IPS DF 19.7 (cell line): Measurements from ENCODE around the gene SSNA1.
"Not testable (repeated sequence)": the region's sequence is repeated elsewhere in the genome, so short reads cannot be mapped to it uniquely, and the experiment has no call there.

ENCODE experiments used
- DNase-seq: peaks from one replicate; pipeline ENCODE4 v3.0.0-alpha.2; 2013; ENCODE audit warnings: low read depth, low spot score

SSNA1 gene

DNA sequence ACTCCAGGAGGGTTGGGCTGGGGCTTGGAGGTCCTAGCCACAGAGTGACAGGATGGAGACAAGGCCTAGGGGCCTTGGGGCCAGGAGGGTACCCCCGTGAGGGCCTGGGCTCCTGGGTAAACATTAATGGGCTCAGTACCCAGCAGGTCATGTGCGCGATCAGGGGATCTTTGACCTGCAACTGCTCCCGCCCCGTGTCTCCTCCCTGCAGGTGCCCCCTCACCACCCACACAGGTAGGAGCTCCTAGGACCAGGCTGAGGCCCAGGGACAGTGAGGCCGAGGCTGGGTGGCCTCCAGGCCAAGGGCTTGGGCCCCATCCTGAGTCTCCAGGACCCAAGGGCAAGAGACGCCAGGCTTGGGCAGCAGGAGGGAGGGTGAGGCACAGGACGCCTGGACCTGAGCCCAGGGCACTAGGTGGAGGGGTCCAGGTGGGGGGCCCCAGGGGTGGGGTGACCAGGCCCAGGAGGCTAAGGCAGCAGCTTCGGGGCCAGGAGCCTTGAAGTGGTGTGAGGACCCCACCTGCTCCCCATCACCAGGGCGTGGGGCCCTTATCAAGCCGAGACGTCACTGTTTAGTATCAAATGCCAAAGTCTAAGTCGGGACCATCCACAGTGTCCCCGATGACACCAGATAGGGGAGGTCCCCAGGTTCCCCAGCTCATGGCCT lies 42.4 kb downstream of the SSNA1 start, which contains the start of gene SLC34A3:
SLC34A3 (plus strand) TSS at position 197 of the 667 bp plus-strand sequence. CDS start 802 bp downstream, outside the sequence.
- no peak for DNase-seq

DNA sequence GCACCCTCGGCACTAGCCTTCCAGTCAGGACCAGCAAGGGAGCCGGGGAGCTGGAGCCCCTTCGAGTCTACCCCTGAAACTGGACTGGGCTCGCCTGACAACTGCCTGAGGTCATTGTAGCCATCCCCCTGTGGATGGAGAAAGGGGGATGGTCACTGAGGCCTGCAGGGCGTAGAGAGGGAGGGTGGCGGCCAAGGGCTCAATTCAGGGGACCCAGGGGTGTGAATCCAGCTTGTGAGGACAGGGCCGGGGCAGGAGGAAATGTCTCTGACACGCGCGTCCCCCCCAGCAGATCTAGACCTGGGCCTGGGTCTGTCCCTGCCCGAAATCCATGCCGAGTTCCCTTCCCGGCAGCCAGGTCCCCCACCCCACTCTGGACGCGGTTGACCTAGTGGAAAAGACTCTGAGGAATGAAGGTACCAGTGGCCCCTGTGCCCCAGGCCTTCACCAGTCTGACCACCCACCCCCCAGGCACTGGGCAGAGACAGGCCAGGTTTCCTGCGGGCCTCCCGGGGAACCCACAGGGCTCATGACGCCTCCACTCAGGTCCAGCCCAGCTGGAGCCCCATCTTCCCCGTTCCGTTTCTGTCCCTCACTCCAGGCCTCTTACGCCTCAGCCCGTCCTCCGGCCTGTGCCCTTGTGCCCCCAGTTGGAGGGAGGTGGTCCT lies 43.0 kb downstream of the SSNA1 start:
- DNase-seq: no peak

DNA sequence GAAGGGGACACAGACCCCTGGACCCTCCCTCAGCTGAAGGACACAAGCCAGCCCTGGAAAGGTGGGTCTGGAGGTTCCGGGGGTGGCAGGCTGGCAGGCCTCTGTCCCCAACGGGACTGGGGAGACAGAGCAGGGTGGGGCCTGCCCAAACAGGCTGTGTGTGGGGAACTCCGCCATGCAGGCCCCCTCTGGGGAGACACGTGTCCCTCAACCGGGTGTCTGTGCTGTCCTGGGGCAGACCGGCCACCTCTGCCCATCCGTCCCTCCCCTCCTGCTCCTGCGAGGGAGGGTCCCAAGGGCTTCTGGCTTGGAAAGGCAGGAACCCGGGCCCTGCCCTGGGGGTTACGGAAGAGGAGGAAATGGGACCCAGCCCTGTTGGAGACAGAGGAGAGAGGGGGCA lies 43.6 kb downstream of the SSNA1 start:
- no peak for DNase-seq

DNA sequence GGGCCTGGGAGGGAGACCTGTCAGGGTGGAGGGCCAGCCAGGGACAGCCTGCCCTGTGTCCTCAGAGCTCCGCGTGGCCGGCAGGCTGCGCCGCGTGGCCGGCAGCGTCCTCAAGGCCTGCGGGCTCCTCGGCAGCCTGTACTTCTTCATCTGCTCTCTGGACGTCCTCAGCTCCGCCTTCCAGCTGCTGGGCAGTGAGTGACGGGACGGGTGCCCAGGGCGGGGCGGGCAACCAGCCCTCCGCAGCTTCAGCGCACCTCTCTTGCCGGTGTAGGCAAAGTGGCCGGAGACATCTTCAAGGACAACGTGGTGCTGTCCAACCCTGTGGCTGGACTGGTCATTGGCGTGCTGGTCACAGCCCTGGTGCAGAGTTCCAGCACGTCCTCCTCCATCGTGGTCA lies 44.0 kb downstream of the SSNA1 start:
- DNase-seq: no peak

DNA sequence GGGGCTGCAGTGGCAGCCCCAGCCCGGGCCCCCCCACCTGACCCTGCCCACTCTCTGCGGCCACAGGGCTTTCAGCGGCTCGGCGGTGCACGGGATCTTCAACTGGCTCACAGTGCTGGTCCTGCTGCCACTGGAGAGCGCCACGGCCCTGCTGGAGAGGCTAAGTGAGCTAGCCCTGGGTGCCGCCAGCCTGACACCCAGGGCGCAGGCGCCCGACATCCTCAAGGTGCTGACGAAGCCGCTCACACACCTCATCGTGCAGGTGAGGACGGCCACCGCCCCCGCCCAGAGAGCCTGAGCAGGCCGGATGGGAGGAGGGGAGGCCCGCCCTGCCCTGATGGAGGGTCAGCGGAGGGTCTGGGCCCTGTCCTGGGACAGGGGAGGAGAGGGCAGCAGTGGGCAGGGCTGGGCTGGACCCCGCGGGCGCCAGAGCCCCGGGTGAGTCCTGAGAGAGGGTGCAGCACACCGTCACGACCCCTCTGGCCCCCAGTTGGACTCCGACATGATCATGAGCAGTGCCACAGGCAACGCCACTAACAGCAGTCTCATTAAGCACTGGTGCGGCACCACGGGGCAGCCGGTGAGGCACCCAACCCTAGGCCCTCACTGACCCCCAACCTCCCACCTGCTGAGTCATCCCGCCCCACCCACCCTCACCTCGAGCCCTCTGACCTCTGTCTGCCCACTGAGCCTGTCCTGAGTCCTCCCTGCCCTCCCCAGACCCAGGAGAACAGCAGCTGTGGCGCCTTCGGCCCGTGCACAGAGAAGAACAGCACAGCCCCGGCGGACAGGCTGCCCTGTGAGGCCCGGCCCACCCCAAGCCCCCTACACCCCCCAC lies 44.9 kb downstream of the SSNA1 start:
- no peak for DNase-seq

DNA sequence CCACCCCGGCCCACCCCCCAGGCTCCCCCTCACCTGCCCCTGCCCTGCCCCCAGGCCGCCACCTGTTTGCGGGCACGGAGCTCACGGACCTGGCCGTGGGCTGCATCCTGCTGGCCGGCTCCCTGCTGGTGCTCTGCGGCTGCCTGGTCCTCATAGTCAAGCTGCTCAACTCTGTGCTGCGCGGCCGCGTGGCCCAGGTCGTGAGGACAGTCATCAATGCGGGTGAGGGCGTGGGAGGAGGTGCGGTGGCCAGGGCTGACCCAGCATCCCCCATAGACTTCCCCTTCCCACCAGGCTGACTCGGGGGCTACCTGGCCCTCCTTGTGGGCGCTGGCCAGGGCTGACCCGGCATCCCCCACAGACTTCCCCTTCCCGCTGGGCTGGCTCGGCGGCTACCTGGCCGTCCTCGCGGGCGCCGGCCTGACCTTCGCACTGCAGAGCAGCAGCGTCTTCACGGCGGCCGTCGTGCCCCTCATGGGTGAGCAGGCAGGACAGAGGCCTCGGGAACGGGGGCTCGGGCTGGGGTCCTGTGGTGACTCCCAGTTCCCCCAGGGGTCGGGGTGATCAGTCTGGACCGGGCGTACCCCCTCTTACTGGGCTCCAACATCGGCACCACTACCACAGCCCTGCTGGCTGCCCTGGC lies 45.7 kb downstream of the SSNA1 start:
- no peak for DNase-seq

DNA sequence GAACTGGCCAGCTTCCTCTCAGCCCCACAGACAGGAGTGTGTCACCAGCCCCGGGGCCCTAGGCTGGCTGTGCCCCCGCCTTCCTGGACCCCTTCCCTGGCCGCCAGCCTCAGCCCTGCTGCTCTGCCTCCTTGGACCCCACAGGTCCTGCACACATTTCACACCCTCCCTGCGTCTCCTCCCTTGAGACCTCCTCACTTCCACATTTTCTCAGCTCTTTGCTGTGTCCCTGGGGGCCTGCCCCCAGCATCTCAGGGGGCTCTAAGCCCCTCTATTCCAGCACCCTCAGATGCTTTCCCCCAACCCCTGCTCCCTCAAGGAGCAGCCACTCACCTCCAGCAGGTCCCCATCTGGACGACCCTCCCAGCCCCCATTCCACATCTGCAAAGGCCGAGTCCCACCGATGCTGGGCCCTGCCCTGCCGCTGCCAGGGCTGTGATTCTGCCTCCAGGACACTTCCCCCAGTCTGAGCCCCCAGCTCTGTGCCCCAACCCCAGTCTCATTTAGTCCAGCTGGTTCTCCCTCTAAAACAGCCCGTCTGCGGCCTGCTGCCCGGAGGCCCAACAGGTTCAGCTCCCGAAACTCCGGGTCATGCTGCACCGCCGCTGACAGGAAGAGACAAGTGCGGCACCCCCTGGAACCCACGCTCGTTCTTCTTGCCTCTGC lies 46.4 kb downstream of the SSNA1 start:
- DNase-seq: no peak

DNA sequence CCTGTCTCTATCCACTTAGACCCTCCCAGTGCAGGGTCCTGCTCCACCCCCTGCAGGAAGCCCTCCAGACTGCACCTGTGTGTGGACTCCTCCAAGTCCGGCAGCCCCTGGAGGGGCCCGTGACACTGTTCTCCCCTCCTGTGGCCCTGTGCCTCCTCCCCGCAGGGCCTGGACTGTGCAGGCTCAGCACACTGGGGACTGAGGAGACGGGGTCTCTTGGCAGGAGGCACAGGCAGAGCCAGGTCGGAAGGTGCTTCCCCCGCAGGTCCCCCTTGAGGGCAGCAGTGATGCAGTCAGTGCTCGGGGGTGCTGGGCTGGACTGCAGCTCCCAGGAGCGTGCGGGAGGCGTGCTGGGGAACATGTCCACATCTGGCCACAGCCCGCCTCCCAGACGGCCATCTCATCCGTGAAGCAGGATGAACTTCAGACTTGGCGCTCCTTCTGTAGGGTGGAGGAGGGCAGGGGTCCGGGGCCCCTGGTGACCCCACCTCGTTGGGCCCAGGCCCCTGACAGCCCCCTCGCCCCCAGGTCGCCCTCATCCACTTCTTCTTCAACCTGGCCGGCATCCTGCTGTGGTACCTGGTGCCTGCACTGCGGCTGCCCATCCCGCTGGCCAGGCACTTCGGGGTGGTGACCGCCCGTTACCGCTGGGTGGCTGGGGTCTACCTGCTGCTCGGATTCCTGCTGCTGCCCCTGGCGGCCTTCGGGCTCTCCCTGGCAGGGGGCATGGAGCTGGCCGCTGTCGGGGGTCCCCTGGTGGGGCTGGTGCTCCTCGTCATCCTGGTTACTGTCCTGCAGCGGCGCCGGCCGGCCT lies 47.2 kb downstream of the SSNA1 start:
- no peak for DNase-seq

DNA sequence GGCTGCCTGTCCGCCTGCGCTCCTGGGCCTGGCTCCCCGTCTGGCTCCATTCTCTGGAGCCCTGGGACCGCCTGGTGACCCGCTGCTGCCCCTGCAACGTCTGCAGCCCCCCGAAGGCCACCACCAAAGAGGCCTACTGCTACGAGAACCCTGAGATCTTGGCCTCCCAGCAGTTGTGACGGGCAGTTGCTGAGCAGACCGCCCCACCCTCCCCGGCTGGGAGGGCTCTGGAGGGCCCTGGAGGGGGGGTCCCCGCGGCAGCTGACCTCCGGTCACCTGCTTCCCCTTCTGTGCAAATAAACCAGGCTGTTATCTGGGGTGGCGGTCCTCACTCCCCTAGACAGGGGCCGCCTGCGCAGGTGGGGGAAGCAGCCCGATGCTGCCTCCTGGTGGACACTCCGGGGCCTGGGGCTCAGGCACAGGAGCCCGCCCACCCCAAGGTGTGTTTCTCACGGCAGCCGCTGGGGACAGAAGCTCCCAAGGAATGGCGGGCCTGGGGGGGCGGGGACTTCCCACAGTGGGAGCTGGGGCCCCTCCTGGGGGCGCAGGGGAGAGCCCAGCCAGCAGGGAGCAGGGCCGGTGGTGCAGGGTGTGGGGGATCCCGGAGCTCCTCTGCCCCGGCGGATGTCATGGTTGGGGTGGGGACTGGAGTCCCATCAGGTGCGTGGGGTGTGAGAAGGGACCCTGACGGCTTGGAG lies 47.9 kb downstream of the SSNA1 start:
- DNase-seq: no peak

DNA sequence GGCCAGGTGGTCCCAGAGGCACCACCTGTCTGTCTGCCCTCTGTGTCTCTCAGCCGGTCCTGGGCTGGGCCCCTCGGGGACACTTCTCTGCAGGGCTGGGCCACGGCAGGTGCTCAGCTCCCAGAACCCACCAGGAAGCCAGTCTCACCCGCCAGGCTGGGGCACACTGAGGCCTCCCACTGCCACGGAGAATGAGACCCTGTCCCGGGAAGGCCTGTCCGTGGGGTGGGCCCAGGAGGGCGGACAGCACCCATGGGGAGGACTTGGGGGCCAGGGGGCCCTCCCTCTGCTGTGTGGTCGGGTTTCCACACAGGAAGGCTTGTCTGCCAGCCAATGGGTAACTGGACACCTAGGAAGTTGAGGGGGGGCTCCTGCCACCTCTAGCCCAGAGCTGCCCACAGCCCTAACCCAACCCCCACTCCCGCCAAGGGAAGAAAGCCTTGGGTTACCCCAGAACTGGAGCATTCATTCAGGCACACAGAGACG lies 48.5 kb downstream of the SSNA1 start:
- DNase-seq: no peak

DNA sequence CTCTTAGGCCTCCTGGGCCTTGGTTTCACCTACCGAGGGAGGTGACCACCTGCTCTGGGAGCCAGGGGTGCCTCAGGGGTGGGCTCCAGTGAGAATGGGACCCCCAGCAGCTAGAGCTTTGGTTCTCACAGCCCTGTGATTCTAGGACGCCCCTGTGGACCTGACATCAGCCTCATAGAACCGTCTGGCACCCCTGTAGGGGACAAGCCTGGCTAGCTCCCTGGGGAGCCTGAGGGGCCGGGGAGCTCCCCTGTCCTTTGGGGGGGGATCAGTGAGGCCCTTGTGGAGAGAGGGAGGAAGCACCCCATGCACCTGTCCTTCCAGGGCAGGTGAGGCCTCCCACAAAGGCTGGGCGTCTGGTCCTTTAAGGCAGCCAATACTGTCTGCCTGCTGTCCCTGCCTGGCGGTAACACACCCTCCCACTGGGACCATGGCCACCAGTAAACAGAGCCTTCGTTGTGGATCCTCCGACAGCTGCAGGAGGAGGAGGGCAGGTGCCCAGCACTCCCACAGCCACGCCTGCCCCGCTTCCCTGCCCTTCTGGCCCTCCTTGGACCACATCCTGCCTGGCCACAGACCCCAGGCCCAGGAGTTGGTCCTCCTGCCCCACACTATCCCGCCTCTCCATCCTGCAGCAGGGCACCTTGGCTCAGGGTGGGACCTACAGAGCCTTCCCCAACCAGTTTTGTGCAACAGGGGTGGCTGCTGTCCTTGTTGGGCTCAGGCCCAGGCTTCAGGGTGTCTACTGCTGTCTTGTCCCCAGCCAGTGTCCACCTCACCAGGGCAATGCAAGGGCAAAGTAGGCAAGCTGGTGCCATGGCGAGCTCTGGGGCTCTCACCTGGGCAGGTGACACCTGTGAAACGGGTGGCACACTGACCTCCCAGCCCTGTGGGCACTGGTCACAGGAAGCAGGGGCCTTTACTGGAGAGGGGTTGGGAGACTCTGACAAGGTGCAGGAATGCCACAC lies 49.6 kb downstream of the SSNA1 start:
- no peak for DNase-seq

DNA sequence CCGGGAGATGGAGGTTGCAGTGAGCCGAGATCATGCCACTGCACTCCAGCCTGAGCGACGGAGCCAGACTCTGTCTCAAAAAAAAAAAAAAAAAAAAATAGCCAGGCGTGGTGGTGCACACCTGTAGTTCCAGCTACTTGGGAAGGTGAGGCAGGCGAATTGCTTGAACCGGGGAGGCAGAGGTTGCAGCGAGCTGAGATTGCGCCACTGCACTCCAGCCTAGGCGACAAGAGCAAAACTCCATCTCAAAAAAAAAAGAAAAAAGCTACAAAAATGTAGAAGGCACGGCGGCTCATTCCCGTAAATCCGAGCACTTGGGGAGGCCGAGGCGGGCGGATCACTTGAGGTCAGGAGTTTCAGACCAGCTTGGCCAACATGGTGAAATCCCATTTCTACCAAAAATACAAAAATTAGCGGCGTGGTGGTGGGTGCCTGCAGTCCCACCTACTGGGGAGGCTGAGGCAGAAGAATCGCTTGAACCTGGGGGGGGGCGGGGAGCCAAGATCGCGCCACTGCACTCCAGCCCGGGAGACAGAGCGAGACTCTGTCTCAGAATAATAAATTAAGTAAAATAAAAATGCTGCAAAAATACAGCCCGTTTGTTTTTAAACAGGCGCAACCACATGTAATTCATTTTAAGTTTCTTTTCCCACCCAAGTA lies 51.2 kb downstream of the SSNA1 start:
- not testable (repeated sequence) for DNase-seq
